HUES48 (cell line): Measurements from ENCODE around the gene SPIN1.

Experiments
- H3K27ac ChIP-seq: one replicate; pipeline ENCODE4 v1.7.0; 2013; ENCODE audit warnings: low read depth, low read length, inconsistent platforms
- H3K27me3 ChIP-seq: 2 replicates; pipeline ENCODE4 v1.6.1; 2013; ENCODE audit warnings: mild to moderate bottlenecking, low read length; ENCODE audit not compliant: control insufficient read depth, insufficient read depth
- H3K36me3 ChIP-seq: 2 replicates; pipeline ENCODE4 v1.6.1; 2013; ENCODE audit warnings: low read length; ENCODE audit not compliant: control insufficient read depth, insufficient read depth
- H3K4me1 ChIP-seq: 2 replicates; pipeline ENCODE4 v1.6.1; 2013; ENCODE audit warnings: mild to moderate bottlenecking, low read length; ENCODE audit not compliant: control insufficient read depth, insufficient read depth
- H3K4me3 ChIP-seq: 2 replicates; pipeline ENCODE4 v1.5.1; 2013; ENCODE audit warnings: mild to moderate bottlenecking, low read depth, low read length
- H3K9ac ChIP-seq: 2 replicates; pipeline ENCODE4 v1.6.1; 2013; ENCODE audit warnings: mild to moderate bottlenecking, low read depth, low read length, moderate library complexity
- H3K9me3 ChIP-seq: 2 replicates; pipeline ENCODE4 v1.6.1; 2013; ENCODE audit warnings: low read length; ENCODE audit not compliant: control insufficient read depth, insufficient read depth

Gene SPIN1

GRCh38 chr9:88433583-88434255 is 45.5 kb downstream of the SPIN1 start:
- Histone ChIP-seq H3K9me3 (no peaks in the 10 kb centered on the region), H3K9ac (no peak overlapping the region), H3K4me1 (peaks cover 18% of the 10 kb centered on the region), H3K4me3 (no peak overlapping the region), H3K36me3 (peaks cover 69% of the 10 kb centered on the region), H3K27me3 (no peaks in the 10 kb centered on the region), H3K27ac (no peak overlapping the region)

- Histone ChIP-seq H3K27me3 (no peaks in the 10 kb centered on the region), H3K27ac (no peak overlapping the region), H3K4me3 (no peak overlapping the region), H3K36me3 (peaks cover 60% of the 10 kb centered on the region), H3K9me3 (no peaks in the 10 kb centered on the region), H3K4me1 (peaks cover 5% of the 10 kb centered on the region; the same call in 1 of the 2 replicates), H3K9ac (no peak overlapping the region)
These were observed 47.1 kb downstream of the SPIN1 start for GRCh38 chr9:88435336-88435735.

GRCh38 chr9:88436379-88436778 is 48.1 kb downstream of the SPIN1 start:
- H3K27ac ChIP-seq, result no peak overlapping the region
- no peaks in the 10 kb centered on the region for H3K27me3 ChIP-seq
- H3K4me3 ChIP-seq, result no peak overlapping the region
- H3K36me3 ChIP-seq, result peaks cover 54% of the 10 kb centered on the region
- H3K4me1 ChIP-seq, result peaks cover 5% of the 10 kb centered on the region; the same call in 1 of the 2 replicates
- H3K9ac ChIP-seq, result no peak overlapping the region
- no peaks in the 10 kb centered on the region for H3K9me3 ChIP-seq

GRCh38 chr9:88437210-88438146 is 49.2 kb downstream of the SPIN1 start:
- Histone ChIP-seq H3K27me3 (no peaks in the 10 kb centered on the region), H3K36me3 (peaks cover 50% of the 10 kb centered on the region), H3K9ac (no peak overlapping the region), H3K27ac (no peak overlapping the region), H3K4me3 (no peak overlapping the region), H3K9me3 (no peaks in the 10 kb centered on the region), H3K4me1 (peaks cover 5% of the 10 kb centered on the region; the same call in 1 of the 2 replicates)

- no peak overlapping the region for H3K4me3 ChIP-seq
- H3K27ac ChIP-seq, result no peak overlapping the region
- peaks cover 11% of the 10 kb centered on the region for H3K4me1 ChIP-seq
- no peaks in the 10 kb centered on the region for H3K9me3 ChIP-seq
- H3K27me3 ChIP-seq, result no peaks in the 10 kb centered on the region
- peaks cover 43% of the 10 kb centered on the region for H3K36me3 ChIP-seq
- H3K9ac ChIP-seq, result no peak overlapping the region
These were observed 50.6 kb downstream of the SPIN1 start for GRCh38 chr9:88438811-88439210.

- Histone ChIP-seq H3K27me3 (no peaks in the 10 kb centered on the region), H3K9ac (no peak overlapping the region), H3K27ac (no peak overlapping the region), H3K36me3 (peaks cover 19% of the 10 kb centered on the region), H3K4me3 (no peak overlapping the region), H3K9me3 (no peaks in the 10 kb centered on the region), H3K4me1 (peaks cover 11% of the 10 kb centered on the region)
These were observed 53.2 kb downstream of the SPIN1 start for GRCh38 chr9:88441301-88442007.

DNA sequence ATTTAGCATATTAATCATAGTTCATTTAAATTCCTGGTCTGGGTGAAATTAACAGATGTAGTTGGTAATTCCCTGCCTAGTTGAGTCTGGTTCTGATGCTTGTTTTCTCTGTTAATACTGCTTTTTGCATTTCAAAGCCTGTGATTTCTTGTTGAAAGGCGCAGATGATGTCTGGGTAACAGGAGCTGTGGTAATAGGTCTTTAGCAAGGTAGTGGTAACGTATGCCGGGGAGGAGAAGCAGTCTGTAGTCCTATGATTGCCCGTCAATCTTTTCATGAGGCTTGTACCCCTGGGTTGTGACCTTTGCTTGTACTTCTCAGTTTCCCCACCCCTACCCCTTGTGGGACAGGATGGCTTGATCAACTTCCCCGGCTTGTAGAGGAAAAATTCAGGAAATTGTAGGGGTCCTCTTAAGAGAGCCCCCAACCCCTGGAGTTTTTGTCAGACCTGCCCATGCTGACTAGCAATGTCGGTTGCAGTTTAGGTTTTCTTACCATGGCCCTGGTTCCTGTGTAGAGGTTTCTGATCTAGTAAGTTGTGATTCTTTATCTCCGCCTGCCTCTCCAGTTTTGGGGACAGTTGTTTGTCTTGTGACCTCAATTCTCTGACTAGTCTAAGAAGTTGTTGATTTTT is 55.4 kb downstream of the SPIN1 start:
- Histone ChIP-seq H3K9me3 (no peaks in the 10 kb centered on the region), H3K4me1 (peaks cover 14% of the 10 kb centered on the region), H3K27ac (peak overlapping the region; percentile 37), H3K27me3 (no peaks in the 10 kb centered on the region), H3K4me3 (no peak overlapping the region), H3K9ac (no peak overlapping the region), H3K36me3 (peaks cover 13% of the 10 kb centered on the region)

DNA sequence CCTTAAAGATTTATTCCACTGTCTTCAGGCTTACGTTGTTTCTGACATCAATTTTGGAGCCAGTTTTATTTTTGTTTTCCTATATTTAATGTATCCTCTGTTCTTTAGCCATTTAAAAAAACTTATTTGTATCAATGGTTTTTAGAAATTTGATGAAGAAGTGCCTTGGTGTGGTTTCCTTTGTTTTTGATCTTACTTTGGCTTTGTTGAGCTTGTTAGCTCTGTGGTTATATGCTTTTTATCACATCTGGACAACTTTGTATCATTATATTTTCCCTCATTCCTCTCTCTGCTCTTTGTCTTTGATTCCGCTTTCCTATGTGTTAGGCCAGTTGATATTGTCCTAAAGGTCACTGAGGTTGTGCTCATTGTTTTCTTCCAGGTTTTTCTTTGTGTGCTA is 58.5 kb downstream of the SPIN1 start:
- Histone ChIP-seq H3K4me1 (peaks cover 14% of the 10 kb centered on the region), H3K36me3 (peaks cover 30% of the 10 kb centered on the region), H3K9me3 (no peaks in the 10 kb centered on the region), H3K27me3 (no peaks in the 10 kb centered on the region), H3K27ac (no peak overlapping the region), H3K4me3 (no peak overlapping the region), H3K9ac (no peak overlapping the region)

DNA sequence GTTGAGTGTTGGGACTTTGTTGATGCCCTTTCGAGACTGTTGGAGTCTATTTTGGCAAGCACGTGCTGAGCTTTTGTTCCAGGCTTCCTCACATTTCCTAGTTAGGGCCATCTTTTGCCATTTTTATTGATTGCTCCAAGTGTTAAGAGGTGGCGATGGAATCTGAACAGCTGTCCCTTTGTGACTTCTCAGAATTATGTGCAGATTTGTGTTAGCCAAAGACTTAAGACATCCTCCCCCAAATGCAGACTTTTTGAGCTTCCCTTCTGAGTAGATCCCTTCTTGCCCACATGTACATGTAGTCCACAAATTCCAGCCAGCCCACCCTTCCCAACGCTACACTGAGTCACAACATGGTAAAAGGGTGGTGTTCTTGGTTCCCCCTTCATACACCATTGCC is 59.2 kb downstream of the SPIN1 start:
- Histone ChIP-seq H3K9ac (no peak overlapping the region), H3K27ac (no peak overlapping the region), H3K4me1 (peaks cover 15% of the 10 kb centered on the region), H3K27me3 (no peaks in the 10 kb centered on the region), H3K4me3 (no peak overlapping the region), H3K9me3 (no peaks in the 10 kb centered on the region), H3K36me3 (peaks cover 32% of the 10 kb centered on the region)

- Histone ChIP-seq H3K27ac (no peak overlapping the region), H3K4me1 (peaks cover 7% of the 10 kb centered on the region; the same call in 1 of the 2 replicates), H3K27me3 (no peaks in the 10 kb centered on the region), H3K9ac (no peak overlapping the region), H3K36me3 (peaks cover 56% of the 10 kb centered on the region), H3K9me3 (no peaks in the 10 kb centered on the region), H3K4me3 (no peak overlapping the region)
These were observed 62.9 kb downstream of the SPIN1 start for GRCh38 chr9:88451160-88451559.
